ENCODE measurements around the gene LRCH1.

Gene LRCH1

GRCh38 chr13:46536341-46536740, 16.6 kb upstream of the LRCH1 start:
- DNase-seq: no peak

- DNase-seq: no peak
Observed at GRCh38 chr13:46539231-46539630, 13.7 kb upstream of the LRCH1 start.

- DNase-seq: no peak
Observed at GRCh38 chr13:46541210-46541609, 11.8 kb upstream of the LRCH1 start.

GRCh38 chr13:46542833-46543232, 10.1 kb upstream of the LRCH1 start:
- DNase-seq: no peak

GRCh38 chr13:46543287-46543686, 9.7 kb upstream of the LRCH1 start:
- no peak for DNase-seq

- DNase-seq: no peak
Observed at GRCh38 chr13:46544208-46544607, 8.8 kb upstream of the LRCH1 start.

GRCh38 chr13:46544811-46545210, 8.2 kb upstream of the LRCH1 start:
- no peak for DNase-seq

GRCh38 chr13:46546084-46546768, 6.7 kb upstream of the LRCH1 start:
- DNase-seq: no peak

- no peak for DNase-seq
Observed at GRCh38 chr13:46550822-46551221, 2.1 kb upstream of the LRCH1 start.

- no peak for DNase-seq
Observed at GRCh38 chr13:46551410-46552302, 1.3 kb upstream of the LRCH1 start.

- no peak for DNase-seq
Observed at GRCh38 chr13:46552303-46552682, 677 bp upstream of the LRCH1 start.

- DNase-seq: no peak
Observed at GRCh38 chr13:46553521-46553885, 533 bp downstream of the LRCH1 start.

GRCh38 chr13:46553886-46554858, 1.2 kb downstream of the LRCH1 start:
- peak; percentile 63 for DNase-seq

- DNase-seq: no peak
Observed at GRCh38 chr13:46554951-46555350, 2.0 kb downstream of the LRCH1 start.

- DNase-seq: no peak
Observed at GRCh38 chr13:46555722-46556417, 2.9 kb downstream of the LRCH1 start.

- DNase-seq: no peak
Observed at GRCh38 chr13:46556418-46556779, 3.4 kb downstream of the LRCH1 start.

GRCh38 chr13:46559272-46559805, 6.4 kb downstream of the LRCH1 start:
- no peak for DNase-seq

GRCh38 chr13:46560778-46561177, 7.8 kb downstream of the LRCH1 start:
- no peak for DNase-seq

- DNase-seq: no peak
Observed at GRCh38 chr13:46561286-46561685, 8.3 kb downstream of the LRCH1 start.

- DNase-seq: no peak
Observed at GRCh38 chr13:46561691-46562090, 8.7 kb downstream of the LRCH1 start.

- DNase-seq: no peak
Observed at GRCh38 chr13:46562152-46562551, 9.2 kb downstream of the LRCH1 start.

- no peak for DNase-seq
Observed at GRCh38 chr13:46562581-46562980, 9.6 kb downstream of the LRCH1 start.
